ENCODE results near the gene EHMT2. TPM values are rescaled to one million over a fixed set of nuclear protein-coding genes. Genes with fewer than 3 reads are reported as not detected.

EHMT2 gene
- total and polyA plus RNA-seq, 2 donors (not counting 3 experiments of a cell fraction or from before 2014, with no cell fraction given), result 53.3 to 54.3 TPM

- intact Hi-C loops (cut with micrococcal nuclease), result no loop called here
- Histone ChIP-seq H3K4me2 (ENCODE audit: insufficient read depth, low read length) (peak overlapping the region; percentile 13), H3K79me2 (ENCODE audit: control insufficient read depth, insufficient read depth, low read length) (no peaks in the 10 kb centered on the region), H3K9ac (replicated peaks; ENCODE audit: extremely low read depth, insufficient read depth, low read length) (peak overlapping the region; percentile 58), H3K9me1 (replicated peaks; ENCODE audit: control insufficient read depth, extremely low read depth, insufficient read depth, low read length) (no peaks in the 10 kb centered on the region), H3K36me3 (ENCODE audit: control insufficient read depth in 2 of 2, extremely low read depth in 1 of 2, insufficient read depth in 2 of 2, low read length in 2 of 2) (no peaks in the 10 kb centered on the region), H2AFZ (ENCODE audit: low read depth, low read length) (peak overlapping the region; percentile 22), H3K9me3 (replicated peaks; ENCODE audit: control insufficient read depth, insufficient read depth, low read length) (no peaks in the 10 kb centered on the region), H4K20me1 (replicated peaks; ENCODE audit: control insufficient read depth, extremely low read depth, insufficient read depth, low read length) (no peaks in the 10 kb centered on the region), H3K27me3 (ENCODE audit: control insufficient read depth in 2 of 2, insufficient read depth in 2 of 2, low read length in 2 of 2) (peaks cover 5 to 12% of the 10 kb centered on the region in 2 experiments), H3K4me1 (ENCODE audit: control insufficient read depth, extremely low read depth, insufficient read depth, low read length) (peaks cover 12% of the 10 kb centered on the region), H3K27ac (ENCODE audit: insufficient read depth, low read depth, low read length) (no peak overlapping the region), H3K4me3 (replicated peaks in 1 of 3; ENCODE audit: insufficient read depth in 1 of 3, low read depth in 1 of 3, low read length in 3 of 3) (peak overlapping the region; percentile 18 to 77 (median 45))
- peak; percentile 43 for DNase-seq (ENCODE audit: low read depth, low spot score)
- no TSS peak for BruUV-seq (replicated peaks)
- FAIRE-seq, result no peak
- no peak for TF ChIP-seq POLR2A (IDR thresholded peaks at IDR 0.05; ENCODE audit: low read depth, low read length)
- peak; percentile 12 for TF ChIP-seq POLR2AphosphoS5 (IDR thresholded peaks at IDR 0.05; ENCODE audit: insufficient read depth, low read depth, low read length)
- TF ChIP-seq MAX (IDR thresholded peaks at IDR 0.05; ENCODE audit: insufficient read depth, insufficient read length), result no peak
- no peak for TF ChIP-seq GATA2 (IDR thresholded peaks at IDR 0.05; ENCODE audit: insufficient read depth, insufficient read length, low read depth, low read length)
- no peak for TF ChIP-seq FOS (IDR thresholded peaks at IDR 0.05; ENCODE audit: borderline replicate concordance, insufficient read depth, low read length)
- ChIA-PET CTCF (interaction anchor here (1.0 to 2.8 kb wide), 2 partner anchors 44 to 51 kb away, joined by 3 to 27 read pairs; partner anchors contain the start of gene CFB), POLR2A (interaction anchor here (0.6 kb wide), 1 partner anchor 968 kb away, joined by 6 read pairs; no protein-coding TSS in a partner anchor)
- dilution Hi-C loops (cut with MboI; ENCODE audit: extremely low pct_ligation_motif_present, low sequenced_read_pairs), result no loop called here
These were observed 4.0 kb upstream of the EHMT2 start for GRCh38 chr6:31901415-31901952.

GRCh38 chr6:31900917-31901414 is 3.5 kb upstream of the EHMT2 start:
- no peaks in the 10 kb centered on the region for H4K20me1 ChIP-seq (replicated peaks; ENCODE audit: control insufficient read depth, extremely low read depth, insufficient read depth, low read length)
- H3K4me2 ChIP-seq (ENCODE audit: insufficient read depth, low read length), result peak overlapping the region; percentile 13
- CTCF ChIA-PET, result interaction anchor here (2.8 kb wide), 1 partner anchor 51 kb away, joined by 27 read pairs; no protein-coding TSS in a partner anchor
- no peaks in the 10 kb centered on the region for H3K9me3 ChIP-seq (replicated peaks; ENCODE audit: control insufficient read depth, insufficient read depth, low read length)
- peak overlapping the region; percentile 24 for H2AFZ ChIP-seq (ENCODE audit: low read depth, low read length)
- no peak overlapping the region for H3K9ac ChIP-seq (replicated peaks; ENCODE audit: extremely low read depth, insufficient read depth, low read length)
- DNase-seq (ENCODE audit: low read depth, low spot score) (no peak), FAIRE-seq (no peak)
- TF ChIP-seq POLR2A (IDR thresholded peaks at IDR 0.05; ENCODE audit: low read depth, low read length) (no peak), MYC (IDR thresholded peaks at IDR 0.05; ENCODE audit: low read depth, low read length) (no peak), EZH2 (IDR thresholded peaks at IDR 0.05; ENCODE audit: borderline replicate concordance, low read depth, low read length, severe bottlenecking) (no peak), FOS (IDR thresholded peaks at IDR 0.05; ENCODE audit: borderline replicate concordance, insufficient read depth, low read length) (no peak), GATA2 (IDR thresholded peaks at IDR 0.05; ENCODE audit: insufficient read depth, insufficient read length, low read depth, low read length) (no peak), JUN (IDR thresholded peaks at IDR 0.05; ENCODE audit: borderline replicate concordance, insufficient read depth, insufficient read length, low read depth) (no peak), CTCF (IDR thresholded peaks at IDR 0.05; ENCODE audit: extremely low read depth in 1 of 2, insufficient read depth in 1 of 2, low read depth in 1 of 2, low read length in 2 of 2) (no peak), POLR2AphosphoS5 (IDR thresholded peaks at IDR 0.05; ENCODE audit: insufficient read depth, low read depth, low read length) (no peak), MAX (IDR thresholded peaks at IDR 0.05; ENCODE audit: insufficient read depth, insufficient read length) (no peak)
- intact Hi-C loops (cut with micrococcal nuclease) (no loop called here), dilution Hi-C loops (cut with MboI; ENCODE audit: extremely low pct_ligation_motif_present, low sequenced_read_pairs) (no loop called here)
- H3K4me3 ChIP-seq (replicated peaks in 1 of 3; ENCODE audit: insufficient read depth in 1 of 3, low read depth in 1 of 3, low read length in 3 of 3), result peak overlapping the region in 1 of 3 experiments; percentile 77
- BruUV-seq (replicated peaks), result no TSS peak
- H3K27me3 ChIP-seq (ENCODE audit: control insufficient read depth in 2 of 2, insufficient read depth in 2 of 2, low read length in 2 of 2), result peaks cover 4 to 8% of the 10 kb centered on the region in 2 experiments
- POLR2A ChIA-PET, result no interaction called here
- H3K4me1 ChIP-seq (ENCODE audit: control insufficient read depth, extremely low read depth, insufficient read depth, low read length), result peaks cover 12% of the 10 kb centered on the region
- no peaks in the 10 kb centered on the region for H3K9me1 ChIP-seq (replicated peaks; ENCODE audit: control insufficient read depth, extremely low read depth, insufficient read depth, low read length)
- H3K79me2 ChIP-seq (ENCODE audit: control insufficient read depth, insufficient read depth, low read length), result no peaks in the 10 kb centered on the region
- H3K36me3 ChIP-seq (ENCODE audit: control insufficient read depth in 2 of 2, extremely low read depth in 1 of 2, insufficient read depth in 2 of 2, low read length in 2 of 2), result no peaks in the 10 kb centered on the region
- H3K27ac ChIP-seq (ENCODE audit: insufficient read depth, low read depth, low read length), result no peak overlapping the region
